ENCODE results near the gene SAT1. TPM values are rescaled to one million over a fixed set of nuclear protein-coding genes. Genes with fewer than 3 reads are reported as not detected.

The SAT1 gene
- total and polyA plus RNA-seq, 4 donors, result 606 to 2,339 (median 1,213) TPM

DNA sequence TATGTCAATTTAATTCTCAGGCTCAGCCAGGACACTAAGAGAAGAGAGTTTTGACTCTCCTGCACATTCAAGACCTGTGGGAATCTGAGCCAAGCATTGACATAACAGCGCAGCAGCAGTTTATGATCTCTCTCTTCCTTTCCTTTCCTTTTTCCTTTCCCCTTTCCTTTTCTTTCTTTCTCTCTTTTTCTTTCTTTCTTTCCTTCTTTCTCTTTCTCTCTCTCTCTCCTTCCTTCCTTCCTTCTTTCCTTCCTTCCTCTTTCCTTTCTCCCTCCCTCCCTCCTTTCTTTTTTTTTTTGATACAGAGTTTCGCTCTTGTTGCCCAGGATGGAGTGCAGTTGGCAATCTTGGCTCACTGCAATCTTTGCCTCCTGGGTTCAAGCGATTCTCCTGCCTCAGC is 21.6 kb downstream of the SAT1 start:
- TF ChIP-seq, protein P1, sequence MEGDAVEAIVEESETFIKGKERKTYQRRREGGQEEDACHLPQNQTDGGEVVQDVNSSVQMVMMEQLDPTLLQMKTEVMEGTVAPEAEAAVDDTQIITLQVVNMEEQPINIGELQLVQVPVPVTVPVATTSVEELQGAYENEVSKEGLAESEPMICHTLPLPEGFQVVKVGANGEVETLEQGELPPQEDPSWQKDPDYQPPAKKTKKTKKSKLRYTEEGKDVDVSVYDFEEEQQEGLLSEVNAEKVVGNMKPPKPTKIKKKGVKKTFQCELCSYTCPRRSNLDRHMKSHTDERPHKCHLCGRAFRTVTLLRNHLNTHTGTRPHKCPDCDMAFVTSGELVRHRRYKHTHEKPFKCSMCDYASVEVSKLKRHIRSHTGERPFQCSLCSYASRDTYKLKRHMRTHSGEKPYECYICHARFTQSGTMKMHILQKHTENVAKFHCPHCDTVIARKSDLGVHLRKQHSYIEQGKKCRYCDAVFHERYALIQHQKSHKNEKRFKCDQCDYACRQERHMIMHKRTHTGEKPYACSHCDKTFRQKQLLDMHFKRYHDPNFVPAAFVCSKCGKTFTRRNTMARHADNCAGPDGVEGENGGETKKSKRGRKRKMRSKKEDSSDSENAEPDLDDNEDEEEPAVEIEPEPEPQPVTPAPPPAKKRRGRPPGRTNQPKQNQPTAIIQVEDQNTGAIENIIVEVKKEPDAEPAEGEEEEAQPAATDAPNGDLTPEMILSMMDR (IDR thresholded peaks at IDR 0.05; ENCODE audit: control extremely low read depth, extremely low read depth), result no peak
- Histone ChIP-seq H3K36me3 (ENCODE audit: control insufficient read depth in 4 of 4, insufficient read depth in 4 of 4, low read length in 4 of 4) (no peaks in the 10 kb centered on the region), H3K9ac (ENCODE audit: insufficient read depth in 1 of 2, low read length in 2 of 2) (no peak overlapping the region), H3K4me3 (no peak overlapping the region), H3K27me3 (ENCODE audit: control insufficient read depth in 3 of 3, insufficient read depth in 3 of 3, low read length in 2 of 3) (peaks cover 0 to 4% (median 0%) of the 10 kb centered on the region in 3 donors), H3K9me3 (ENCODE audit: control insufficient read depth in 4 of 4, insufficient read depth in 3 of 4, low read length in 3 of 4) (no peaks in the 10 kb centered on the region), H3K4me1 (ENCODE audit: control insufficient read depth in 5 of 5, insufficient read depth in 5 of 5, low read length in 5 of 5) (peaks cover 0 to 11% (median 8%) of the 10 kb centered on the region in 5 donors), H3K27ac (ENCODE audit: low read depth in 1 of 2, low read length in 1 of 2) (peak overlapping the region in 1 of 2 donors; percentile 70)
- DNase-seq (no peak), ATAC-seq (ENCODE audit: insufficient read depth, low FRiP score) (no peak)
- WGBS, 2 donors, result 76 to 91% methylated on average over 3 of the region's 3 CpGs

GRCh38 chrX:23805389-23805788 is 22.4 kb downstream of the SAT1 start:
- TF ChIP-seq, protein P1 (IDR thresholded peaks at IDR 0.05; ENCODE audit: control extremely low read depth, extremely low read depth), result no peak
- WGBS, 2 donors, result 61 to 76% methylated on average over 9 of the region's 9 CpGs
- Histone ChIP-seq H3K4me3 (no peak overlapping the region), H3K27me3 (ENCODE audit: control insufficient read depth in 3 of 3, insufficient read depth in 3 of 3, low read length in 2 of 3) (peaks cover 0 to 4% (median 0%) of the 10 kb centered on the region in 3 donors), H3K4me1 (ENCODE audit: control insufficient read depth in 5 of 5, insufficient read depth in 5 of 5, low read length in 5 of 5) (peaks cover 0 to 11% (median 8%) of the 10 kb centered on the region in 5 donors), H3K27ac (ENCODE audit: low read depth in 1 of 2, low read length in 1 of 2) (peak overlapping the region in 1 of 2 donors; percentile 52), H3K9me3 (ENCODE audit: control insufficient read depth in 4 of 4, insufficient read depth in 3 of 4, low read length in 3 of 4) (no peaks in the 10 kb centered on the region), H3K9ac (ENCODE audit: insufficient read depth in 1 of 2, low read length in 2 of 2) (no peak overlapping the region), H3K36me3 (ENCODE audit: control insufficient read depth in 4 of 4, insufficient read depth in 4 of 4, low read length in 4 of 4) (no peaks in the 10 kb centered on the region)
- ATAC-seq (ENCODE audit: insufficient read depth, low FRiP score) (no peak), DNase-seq (no peak)

DNA sequence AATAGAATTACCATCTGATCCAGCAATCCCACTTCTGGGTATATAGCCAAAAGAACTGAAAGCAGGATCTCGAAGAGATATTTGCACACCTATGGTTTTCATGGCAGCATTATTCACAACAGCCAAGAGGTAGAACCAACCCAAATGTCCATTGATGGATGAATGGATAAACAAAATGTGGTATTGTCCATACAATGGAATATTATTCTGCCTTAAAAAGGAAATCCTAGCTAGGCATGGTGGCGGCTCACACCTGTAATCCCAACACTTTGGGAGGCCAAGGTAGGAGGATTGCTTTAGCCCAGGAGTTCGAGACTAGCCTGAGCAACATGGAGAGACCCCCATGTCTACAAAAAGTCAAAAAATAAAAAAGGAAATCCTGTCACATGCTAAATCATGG is 27.3 kb downstream of the SAT1 start:
- peaks cover 0 to 5% (median 3%) of the 10 kb centered on the region in 5 donors for H3K4me1 ChIP-seq (ENCODE audit: control insufficient read depth in 5 of 5, insufficient read depth in 5 of 5, low read length in 5 of 5)
- H3K36me3 ChIP-seq (ENCODE audit: control insufficient read depth in 4 of 4, insufficient read depth in 4 of 4, low read length in 4 of 4), result no peaks in the 10 kb centered on the region
- WGBS, 2 donors, result 82 to 86% methylated on average over 3 of the region's 3 CpGs
- H3K9ac ChIP-seq (ENCODE audit: insufficient read depth in 1 of 2, low read length in 2 of 2), result no peak overlapping the region
- no peak overlapping the region for H3K4me3 ChIP-seq
- ATAC-seq (ENCODE audit: insufficient read depth, low FRiP score), result no peak
- no peak overlapping the region for H3K27ac ChIP-seq (ENCODE audit: low read depth in 1 of 2, low read length in 1 of 2)
- peaks cover 0 to 4% (median 0%) of the 10 kb centered on the region in 4 donors for H3K9me3 ChIP-seq (ENCODE audit: control insufficient read depth in 4 of 4, insufficient read depth in 3 of 4, low read length in 3 of 4)
- DNase-seq, result no peak
- TF ChIP-seq, protein P1 (IDR thresholded peaks at IDR 0.05; ENCODE audit: control extremely low read depth, extremely low read depth), result no peak
- no peaks in the 10 kb centered on the region for H3K27me3 ChIP-seq (ENCODE audit: control insufficient read depth in 3 of 3, insufficient read depth in 3 of 3, low read length in 2 of 3)

DNA sequence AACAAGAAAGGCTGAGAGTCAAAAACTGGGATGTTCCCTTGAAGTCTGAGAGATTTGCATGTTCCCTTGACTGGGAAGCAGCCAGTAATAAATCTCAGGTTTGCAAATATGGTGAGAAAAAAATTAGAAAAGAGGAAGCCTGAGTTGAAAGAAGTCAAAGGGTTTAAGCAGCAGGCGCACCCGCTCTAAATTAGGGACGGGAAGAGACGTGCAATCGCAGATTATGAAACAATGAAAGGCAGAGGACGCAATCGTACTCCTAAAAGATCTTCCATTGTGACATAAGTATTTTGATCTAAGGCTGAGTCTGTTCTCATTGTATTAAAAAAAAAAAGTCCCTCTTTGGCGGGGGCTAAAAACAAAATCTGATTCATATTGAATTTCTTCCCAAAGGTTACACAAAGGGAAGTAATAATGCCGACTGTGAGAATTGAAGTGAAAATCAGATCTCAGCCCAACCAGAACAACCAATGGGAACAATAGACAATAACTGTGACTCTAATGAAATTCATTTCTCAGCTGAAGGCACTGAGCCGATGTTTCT is 28.2 kb downstream of the SAT1 start:
- 11 to 56% methylated on average over 10 of the region's 10 CpGs for WGBS, 2 donors
- Histone ChIP-seq H3K9me3 (ENCODE audit: control insufficient read depth in 4 of 4, insufficient read depth in 3 of 4, low read length in 3 of 4) (peaks cover 0 to 4% (median 0%) of the 10 kb centered on the region in 4 donors), H3K4me3 (no peak overlapping the region), H3K27ac (ENCODE audit: low read depth in 1 of 2, low read length in 1 of 2) (no peak overlapping the region), H3K4me1 (ENCODE audit: control insufficient read depth in 5 of 5, insufficient read depth in 5 of 5, low read length in 5 of 5) (peaks cover 0 to 5% (median 3%) of the 10 kb centered on the region in 5 donors), H3K27me3 (ENCODE audit: control insufficient read depth in 3 of 3, insufficient read depth in 3 of 3, low read length in 2 of 3) (no peaks in the 10 kb centered on the region), H3K9ac (ENCODE audit: insufficient read depth in 1 of 2, low read length in 2 of 2) (no peak overlapping the region), H3K36me3 (ENCODE audit: control insufficient read depth in 4 of 4, insufficient read depth in 4 of 4, low read length in 4 of 4) (no peaks in the 10 kb centered on the region)
- no peak for DNase-seq
- TF ChIP-seq, protein P1 (IDR thresholded peaks at IDR 0.05; ENCODE audit: control extremely low read depth, extremely low read depth), result no peak
- ATAC-seq (ENCODE audit: insufficient read depth, low FRiP score), result peak; percentile 32
